Adrenal gland (tissue), 12 donors: Measurements from ENCODE around the gene SHISAL1. TPM values are rescaled to one million over a fixed set of nuclear protein-coding genes. Genes with fewer than 3 reads are reported as not detected.

Experiments
- DNase-seq, 7 donors: peaks; one replicate each; pipeline ENCODE4 v3.0.0-alpha.2; 2019 to 2020
- H3K27ac ChIP-seq, 5 donors: fragments of 200-600 bp; sonication (generic) in 4 of 5; 1 replicate in 3 of 5; 2 replicates in 2 of 5; pipeline versions ENCODE4 v1.5.1 to v1.8.0; 2016 to 2020; ENCODE audit warnings: mild to moderate bottlenecking in 1 of 5
- H3K27me3 ChIP-seq: fragments of 200-600 bp; 2 replicates; pipeline ENCODE4 v1.8.0; 2021
- H3K36me3 ChIP-seq, 2 donors: fragments of 200-600 bp; replicated peaks in 1 of 2; 1 replicate in 1 of 2; 2 replicates in 1 of 2; pipeline versions ENCODE4 v1.5.1 to v1.8.0; 2018 to 2022
- H3K4me1 ChIP-seq, 2 donors: fragments of 200-600 bp; replicated peaks in 1 of 2; 1 replicate in 1 of 2; 2 replicates in 1 of 2; pipeline versions ENCODE4 v1.5.1 to v1.8.0; 2018 to 2021
- H3K4me3 ChIP-seq, 4 donors: fragments of 200-600 bp; sonication (generic) in 3 of 4; one replicate each; pipeline ENCODE4 v1.5.1; 2016 to 2018
- H3K9me3 ChIP-seq, 3 donors: fragments of 200-600 bp; sonication (generic) in 1 of 3; replicated peaks in 1 of 3; 1 replicate in 2 of 3; 2 replicates in 1 of 3; pipeline versions ENCODE4 v1.5.1 to v1.8.0; 2016 to 2021
- POLR2A ChIP-seq, 2 donors: fragments of 450-650 bp; IDR thresholded peaks; one replicate each; pipeline ENCODE4 v1.6.1; 2017; ENCODE audit warnings: antibody characterized with exemption in 2 of 2, mild to moderate bottlenecking in 2 of 2, moderate library complexity in 1 of 2
- WGBS, 4 donors: extraction: QIAGEN DNeasy Blood & Tissue Kit in 2 of 4; methylation state at CpG; one replicate each; pipeline versions ENCODE4 v1.1.5 to v1.1.7; 2013 to 2017; 5-methylcytosine and 5-hydroxymethylcytosine counted together
- intact Hi-C, 2 donors: fragments of 100-400 bp; cut with DNase I; formaldehyde crosslinking; loops; one replicate each; pipeline versions ENCODE4 v1.14.1 to v1.15.0; 2022 to 2023
- polyA plus RNA-seq, 3 donors: library from polyadenylated mRNA; stranded (reverse); fragments of 200-250 nt in 2 of 3; fragments of 350-450 nt in 1 of 3; fragmentation: Illumina TruSeq in 1 of 3; extraction: RNeasy Lipid Tissue Mini Kit (QIAGEN cat#74804) in 1 of 3; gene quantifications; one replicate each; pipeline ENCODE4 v1.2.3, GENCODE V29; 2013 to 2014
- total RNA-seq, 9 donors: library from RNA; depleted of rRNA in 4 of 9; stranded (reverse); fragments of >200 nt in 4 of 9; fragments of 120-200 nt in 1 of 9; fragmentation: NEBNext Ultra II Directional in 1 of 9; extraction: Animal tissue kit (Norgen Biotek cat#: 25700) in 1 of 9; gene quantifications; one replicate each; pipeline versions ENCODE4 v1.1.0 to v1.2.4, GENCODE V29; 2013 to 2023
- TF ChIP-seq, protein P1 (sequence below), 6 experiments: fragments of 450-650 bp in 4 of 6; fragments of 200-600 bp in 2 of 6; sonication (generic) in 1 of 6; IDR thresholded peaks; 1 replicate in 5 of 6; 2 replicates in 1 of 6; pipeline versions ENCODE4 v1.5.1 to v1.8.0; 2016 to 2021; ENCODE audit warnings: antibody characterized with exemption in 6 of 6, mild to moderate bottlenecking in 2 of 6, moderate library complexity in 1 of 6
- donor health status: healthy with polysubstance abuse.
- donor health status: Bipolar disorder and iron deficiency.
- donor health status: DM: yes; HTN: yes; CAD: no.
- donor health status: DM: no; HTN: no; CAD: no.
- donor health status: DM: no; HTN: no; CAD: no.
- donor health status: DM: yes; HTN: yes; CAD: no.

SHISAL1 gene
- total and polyA plus RNA-seq, 12 donors: 0.33 to 2.4 (median 1.0) TPM

GRCh38 chr22:44298406-44299091 is 14.2 kb downstream of the SHISAL1 start:
- no peaks in the 10 kb centered on the region for H3K4me1 ChIP-seq
- no peaks in the 10 kb centered on the region for H3K27me3 ChIP-seq
- no peak for DNase-seq
- no peak overlapping the region for H3K27ac ChIP-seq
- peaks cover 0 to 3% (median 0%) of the 10 kb centered on the region in 3 donors for H3K9me3 ChIP-seq
- no peak overlapping the region for H3K4me3 ChIP-seq
- TF ChIP-seq, protein P1, sequence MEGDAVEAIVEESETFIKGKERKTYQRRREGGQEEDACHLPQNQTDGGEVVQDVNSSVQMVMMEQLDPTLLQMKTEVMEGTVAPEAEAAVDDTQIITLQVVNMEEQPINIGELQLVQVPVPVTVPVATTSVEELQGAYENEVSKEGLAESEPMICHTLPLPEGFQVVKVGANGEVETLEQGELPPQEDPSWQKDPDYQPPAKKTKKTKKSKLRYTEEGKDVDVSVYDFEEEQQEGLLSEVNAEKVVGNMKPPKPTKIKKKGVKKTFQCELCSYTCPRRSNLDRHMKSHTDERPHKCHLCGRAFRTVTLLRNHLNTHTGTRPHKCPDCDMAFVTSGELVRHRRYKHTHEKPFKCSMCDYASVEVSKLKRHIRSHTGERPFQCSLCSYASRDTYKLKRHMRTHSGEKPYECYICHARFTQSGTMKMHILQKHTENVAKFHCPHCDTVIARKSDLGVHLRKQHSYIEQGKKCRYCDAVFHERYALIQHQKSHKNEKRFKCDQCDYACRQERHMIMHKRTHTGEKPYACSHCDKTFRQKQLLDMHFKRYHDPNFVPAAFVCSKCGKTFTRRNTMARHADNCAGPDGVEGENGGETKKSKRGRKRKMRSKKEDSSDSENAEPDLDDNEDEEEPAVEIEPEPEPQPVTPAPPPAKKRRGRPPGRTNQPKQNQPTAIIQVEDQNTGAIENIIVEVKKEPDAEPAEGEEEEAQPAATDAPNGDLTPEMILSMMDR (IDR thresholded peaks at IDR 0.05): no peak
- TF ChIP-seq POLR2A (IDR thresholded peaks at IDR 0.05): no peak
- H3K36me3 ChIP-seq: no peaks in the 10 kb centered on the region
- intact Hi-C loops: no loop called here
- 85 to 91% (median 87%) methylated on average over 6 to 25 of the region's 25 CpGs for WGBS, 4 donors

- H3K27ac ChIP-seq: no peak overlapping the region
- 77 to 89% (median 85%) methylated on average over 8 to 14 of the region's 14 CpGs for WGBS, 4 donors
These were observed 15.2 kb downstream of the SHISAL1 start for GRCh38 chr22:44297470-44298061.

GRCh38 chr22:44295406-44295805 is 17.3 kb downstream of the SHISAL1 start:
- no peaks in the 10 kb centered on the region for H3K36me3 ChIP-seq
- TF ChIP-seq, protein P1 (IDR thresholded peaks at IDR 0.05): no peak
- TF ChIP-seq POLR2A (IDR thresholded peaks at IDR 0.05): no peak

More at GRCh38 chr22:44297470-44298061, 15.2 kb downstream of the SHISAL1 start:
- intact Hi-C loops: no loop called here
- Histone ChIP-seq H3K27me3 (no peaks in the 10 kb centered on the region), H3K4me3 (no peak overlapping the region), H3K36me3 (no peaks in the 10 kb centered on the region), H3K4me1 (no peaks in the 10 kb centered on the region), H3K9me3 (peaks cover 0 to 3% (median 0%) of the 10 kb centered on the region in 3 donors)
- DNase-seq: no peak
- TF ChIP-seq, protein P1 (IDR thresholded peaks at IDR 0.05): no peak
- TF ChIP-seq POLR2A (IDR thresholded peaks at IDR 0.05): no peak

DNA sequence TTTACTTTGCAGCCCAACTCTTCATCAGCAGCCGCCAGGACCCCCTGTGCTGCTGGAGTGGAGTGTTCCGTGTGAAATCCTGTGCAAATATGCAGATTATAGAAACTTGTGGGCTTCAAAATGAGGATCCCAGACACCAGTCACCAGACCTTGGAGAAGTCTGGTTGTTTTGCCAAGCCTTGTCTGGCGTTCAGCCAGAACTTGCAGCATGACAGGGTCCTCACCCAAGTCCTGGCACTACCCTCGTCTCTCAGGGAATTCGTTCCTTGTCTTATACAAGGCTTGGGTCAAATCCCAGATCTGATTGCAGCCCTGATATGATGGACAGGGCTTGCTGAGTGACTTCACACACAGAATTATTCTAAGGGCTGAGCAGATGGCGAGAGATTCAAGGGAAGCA is 18.9 kb downstream of the SHISAL1 start:
- WGBS, 4 donors: 57 to 75% (median 60%) methylated on average over 6 of the region's 6 CpGs

More at GRCh38 chr22:44295406-44295805, 17.3 kb downstream of the SHISAL1 start:
- Histone ChIP-seq H3K9me3 (peaks cover 0 to 3% (median 0%) of the 10 kb centered on the region in 3 donors), H3K27me3 (no peaks in the 10 kb centered on the region), H3K4me3 (no peak overlapping the region), H3K27ac (no peak overlapping the region), H3K4me1 (no peaks in the 10 kb centered on the region)
- intact Hi-C loops: no loop called here
- WGBS, 4 donors: 76 to 81% (median 80%) methylated on average over 3 of the region's 3 CpGs
- no peak for DNase-seq

More for the DNA sequence above, 18.9 kb downstream of the SHISAL1 start:
- no peaks in the 10 kb centered on the region for H3K4me1 ChIP-seq
- no peak for TF ChIP-seq POLR2A (IDR thresholded peaks at IDR 0.05)
- peaks cover 0 to 3% (median 0%) of the 10 kb centered on the region in 3 donors for H3K9me3 ChIP-seq
- H3K27me3 ChIP-seq: no peaks in the 10 kb centered on the region
- H3K4me3 ChIP-seq: no peak overlapping the region
- no peak for DNase-seq
- H3K27ac ChIP-seq: no peak overlapping the region
- intact Hi-C loops: no loop called here
- no peaks in the 10 kb centered on the region for H3K36me3 ChIP-seq
